Measurements from ENCODE around the gene TNK1.

TNK1 gene

GRCh38 chr17:7426896-7427489 is 46.1 kb downstream of the TNK1 start:
- H3K27me3 ChIP-seq (ENCODE audit: insufficient read depth, poor library complexity, severe bottlenecking): no peaks in the 10 kb centered on the region
- no peak overlapping the region for H3K4me3 ChIP-seq (replicated peaks; ENCODE audit: insufficient read depth, low read length)
- DNase-seq (ENCODE audit: low read depth in 1 of 2, low spot score in 1 of 2): no peak
- no peak for TF ChIP-seq CTCF (IDR thresholded peaks at IDR 0.05; ENCODE audit: insufficient read depth, low read length)
- no peak for TF ChIP-seq GABPA (IDR thresholded peaks at IDR 0.05; ENCODE audit: low read depth)
- TF ChIP-seq POLR2AphosphoS5 (IDR thresholded peaks at IDR 0.05; ENCODE audit: low read depth): no peak
- no peak for TF ChIP-seq REST (IDR thresholded peaks at IDR 0.05; ENCODE audit: insufficient replicate concordance, low read depth)
- no peak for TF ChIP-seq SPI1 (IDR thresholded peaks at IDR 0.05; ENCODE audit: borderline replicate concordance, low read depth)
- H3K27ac ChIP-seq (replicated peaks): no peak overlapping the region

- no peak for TF ChIP-seq SPI1 (IDR thresholded peaks at IDR 0.05; ENCODE audit: borderline replicate concordance, low read depth)
- TF ChIP-seq GABPA (IDR thresholded peaks at IDR 0.05; ENCODE audit: low read depth): no peak
- Histone ChIP-seq H3K4me3 (replicated peaks; ENCODE audit: insufficient read depth, low read length) (no peak overlapping the region), H3K27me3 (ENCODE audit: insufficient read depth, poor library complexity, severe bottlenecking) (no peaks in the 10 kb centered on the region), H3K27ac (replicated peaks) (no peak overlapping the region)
- no peak for DNase-seq (ENCODE audit: low read depth in 1 of 2, low spot score in 1 of 2)
Observed at GRCh38 chr17:7427549-7427948, 46.7 kb downstream of the TNK1 start.

GRCh38 chr17:7428557-7428956 is 47.7 kb downstream of the TNK1 start, which contains the start of gene SPEM3:
TSS of gene SPEM3 (plus strand) at chr17:7428857. CDS start at chr17:7428903, 46 bp downstream.
- no peak within 1 kb of the TSS for H3K27ac ChIP-seq (replicated peaks)
- TF ChIP-seq SPI1 (IDR thresholded peaks at IDR 0.05; ENCODE audit: borderline replicate concordance, low read depth) (no peak), GABPA (IDR thresholded peaks at IDR 0.05; ENCODE audit: low read depth) (no peak), REST (IDR thresholded peaks at IDR 0.05; ENCODE audit: insufficient replicate concordance, low read depth) (no peak), POLR2AphosphoS5 (IDR thresholded peaks at IDR 0.05; ENCODE audit: low read depth) (no peak), CTCF (IDR thresholded peaks at IDR 0.05; ENCODE audit: insufficient read depth, low read length) (no peak)
- H3K27me3 ChIP-seq (ENCODE audit: insufficient read depth, poor library complexity, severe bottlenecking): no peaks in the 10 kb centered on the region
- H3K4me3 ChIP-seq (replicated peaks; ENCODE audit: insufficient read depth, low read length): no peak within 1 kb of the TSS
- DNase-seq (ENCODE audit: low read depth in 1 of 2, low spot score in 1 of 2): no peak

GRCh38 chr17:7429722-7430121 is 48.8 kb downstream of the TNK1 start:
- TF ChIP-seq CTCF (IDR thresholded peaks at IDR 0.05; ENCODE audit: insufficient read depth, low read length) (no peak), POLR2AphosphoS5 (IDR thresholded peaks at IDR 0.05; ENCODE audit: low read depth) (no peak), REST (IDR thresholded peaks at IDR 0.05; ENCODE audit: insufficient replicate concordance, low read depth) (no peak), GABPA (IDR thresholded peaks at IDR 0.05; ENCODE audit: low read depth) (no peak), SPI1 (IDR thresholded peaks at IDR 0.05; ENCODE audit: borderline replicate concordance, low read depth) (no peak)
- H3K27me3 ChIP-seq (ENCODE audit: insufficient read depth, poor library complexity, severe bottlenecking): no peaks in the 10 kb centered on the region
- H3K27ac ChIP-seq (replicated peaks): no peak overlapping the region

More at GRCh38 chr17:7429722-7430121, 48.8 kb downstream of the TNK1 start:
- no peak overlapping the region for H3K4me3 ChIP-seq (replicated peaks; ENCODE audit: insufficient read depth, low read length)
- DNase-seq (ENCODE audit: low read depth in 1 of 2, low spot score in 1 of 2): no peak

Measured in HL-60 (cell line).